ENCODE data around the gene KIF26B.

The KIF26B gene

DNA sequence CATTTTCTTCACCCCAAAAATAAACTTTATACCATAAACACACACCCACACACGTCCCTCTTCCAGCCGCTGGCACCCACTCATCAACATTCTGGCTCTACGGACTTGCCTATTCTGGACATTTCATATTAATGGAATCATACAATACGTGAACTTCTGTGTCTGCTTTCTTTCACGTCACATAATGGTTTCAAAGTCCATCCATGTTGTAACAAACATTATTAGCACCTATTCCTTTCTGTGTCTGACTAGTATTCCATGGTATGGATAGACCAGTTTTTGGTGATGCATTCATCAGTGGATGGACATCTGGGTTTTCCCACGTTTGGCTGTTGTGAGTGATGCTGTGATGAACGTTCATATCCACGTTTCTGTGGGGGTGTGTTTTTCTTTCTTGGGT, 323.2 kb downstream of the KIF26B start:
- no peak for DNase-seq

DNA sequence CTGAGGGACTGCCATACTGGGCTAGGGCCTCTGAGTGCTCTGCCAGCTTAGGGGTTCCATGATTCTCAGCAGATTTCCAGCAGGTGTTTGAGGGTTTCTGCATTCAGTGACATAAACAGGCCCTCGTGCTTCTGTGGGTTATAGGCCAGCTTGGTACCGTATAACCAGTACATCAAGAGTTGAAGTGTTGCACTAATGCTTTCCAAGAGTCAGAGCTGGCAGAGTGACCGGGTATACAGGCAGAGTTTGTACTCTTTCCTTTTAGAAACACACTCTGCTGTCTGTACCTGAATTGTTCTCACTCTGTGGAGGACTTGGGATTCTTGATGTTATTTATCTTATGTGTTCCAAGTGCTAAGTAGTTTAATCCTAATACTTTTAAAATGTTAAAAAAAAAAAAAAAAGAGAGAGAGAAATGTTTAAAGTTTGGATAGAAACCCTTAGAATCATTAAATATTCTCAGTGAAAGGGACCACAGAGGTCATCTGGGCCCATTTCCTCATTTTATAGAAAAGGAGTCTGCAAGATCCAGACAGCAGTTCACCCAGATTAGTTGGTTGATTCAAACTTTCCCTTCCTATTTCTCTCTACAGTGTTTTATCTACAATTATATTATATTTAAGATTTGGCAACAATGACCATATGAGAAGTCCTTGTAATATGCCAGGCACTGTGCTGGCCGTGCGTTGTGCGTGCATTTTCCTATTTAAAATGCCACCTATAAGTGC, 325.8 kb downstream of the KIF26B start:
- DNase-seq: no peak

DNA sequence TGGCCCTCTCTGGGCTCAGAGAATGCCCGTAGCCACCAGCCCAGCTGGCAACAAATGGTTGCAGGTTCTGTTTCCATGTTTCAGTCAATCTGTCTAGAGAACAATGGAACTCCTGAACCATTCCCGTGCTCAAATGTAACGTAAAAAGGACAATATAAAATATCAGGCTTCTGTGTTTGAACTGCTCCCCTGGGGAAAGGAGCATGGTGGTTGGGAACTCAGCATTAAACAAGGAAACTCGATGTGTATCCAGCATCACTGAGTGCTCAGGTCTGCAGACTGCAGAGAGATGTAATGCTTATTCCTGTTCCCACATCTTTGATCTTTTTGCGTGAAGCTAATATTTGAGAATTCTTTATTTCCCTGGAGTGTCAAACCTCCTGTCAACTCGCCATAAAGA, 326.5 kb downstream of the KIF26B start:
- no peak for DNase-seq

DNA sequence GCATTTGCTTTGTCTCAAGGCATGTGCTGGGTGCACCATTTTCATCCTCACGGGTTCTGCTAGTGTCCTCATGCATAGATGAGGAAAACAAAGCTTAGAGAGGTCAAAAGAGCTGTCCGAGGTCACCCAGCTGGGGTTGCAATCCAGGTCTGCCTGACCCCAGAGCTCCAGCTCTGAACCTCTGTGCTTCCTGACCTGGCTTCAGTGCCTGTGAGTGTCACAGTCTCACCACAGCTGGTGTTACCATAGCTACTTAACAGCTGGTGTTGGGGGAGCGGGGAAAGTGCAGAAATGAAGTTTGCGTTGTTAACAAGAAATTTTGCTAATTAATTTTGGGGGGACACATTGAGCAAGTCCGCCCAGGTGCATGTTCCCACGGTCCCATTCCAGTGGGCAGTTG, 328.5 kb downstream of the KIF26B start:
- no peak for DNase-seq

DNA sequence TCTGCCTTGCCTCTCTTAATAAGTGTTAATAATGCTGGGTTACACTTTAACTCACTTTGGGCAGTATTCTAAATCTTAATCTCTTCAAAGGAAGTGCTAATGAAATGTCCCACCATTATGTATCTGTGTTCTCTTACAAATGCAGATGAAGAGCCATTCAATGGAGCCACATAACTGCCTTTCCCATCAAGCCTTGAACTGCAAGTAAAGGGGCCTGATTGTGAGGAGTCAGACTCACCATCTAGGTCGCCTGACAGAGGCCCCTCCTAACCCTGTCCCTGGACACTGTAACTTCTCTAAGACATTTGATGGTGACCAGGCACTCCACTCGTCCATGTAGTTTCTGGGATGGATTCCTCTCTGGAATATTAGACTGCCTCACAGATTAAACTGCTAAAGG, 329.4 kb downstream of the KIF26B start:
- DNase-seq: no peak

DNA sequence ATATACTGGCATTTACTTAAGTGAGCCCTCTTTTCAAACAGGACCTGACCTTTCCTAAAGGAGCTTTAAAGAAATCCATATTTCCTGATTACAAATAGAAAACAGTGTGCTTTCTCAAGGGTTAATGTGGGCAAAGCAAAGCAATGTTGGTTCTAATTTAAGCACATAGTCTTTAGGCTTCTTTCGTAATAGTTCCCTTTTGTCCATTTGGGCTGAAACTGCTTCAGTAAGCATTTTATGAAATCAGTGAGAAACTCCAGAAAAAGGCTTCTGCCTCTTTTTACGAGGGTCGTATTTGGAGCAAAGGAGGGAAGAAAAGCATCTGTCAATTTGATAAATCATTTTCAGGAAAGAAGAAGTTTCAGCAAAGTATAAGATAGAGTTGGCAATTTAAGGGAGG, 331.2 kb downstream of the KIF26B start:
- DNase-seq: no peak

DNA sequence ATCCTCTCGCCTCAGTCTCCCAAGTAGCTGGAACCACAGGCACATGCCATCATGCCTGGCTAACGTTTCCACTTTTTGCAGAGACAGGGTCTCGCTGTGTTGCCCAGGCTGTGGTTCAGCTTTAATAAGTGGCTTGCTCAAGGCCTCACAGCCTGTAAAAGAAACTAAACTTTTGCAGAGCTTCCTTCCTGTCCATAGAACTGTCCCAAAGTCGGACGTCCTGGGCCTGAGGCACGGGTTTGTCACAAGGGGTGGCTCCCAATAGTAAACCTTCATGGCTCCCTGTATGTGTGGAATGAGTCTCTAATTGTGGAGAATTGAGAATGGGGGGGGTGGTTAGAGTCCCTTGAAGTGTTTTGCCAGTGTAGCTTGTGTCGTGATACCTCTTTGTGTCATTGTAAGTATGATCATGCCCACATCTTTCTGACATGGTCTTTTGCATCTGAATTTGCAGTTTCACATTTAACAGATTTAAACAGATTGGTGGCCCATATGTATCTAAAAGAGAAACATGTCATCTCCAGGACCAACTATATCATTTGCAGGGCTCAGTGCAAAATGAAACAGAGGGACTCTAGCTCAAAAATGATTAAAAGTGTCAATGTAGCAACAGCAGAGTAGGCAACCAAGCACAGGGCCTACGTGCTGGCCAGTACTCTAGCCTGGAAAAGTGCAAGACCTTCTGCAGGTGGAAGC, 332.1 kb downstream of the KIF26B start:
- no peak for DNase-seq

DNA sequence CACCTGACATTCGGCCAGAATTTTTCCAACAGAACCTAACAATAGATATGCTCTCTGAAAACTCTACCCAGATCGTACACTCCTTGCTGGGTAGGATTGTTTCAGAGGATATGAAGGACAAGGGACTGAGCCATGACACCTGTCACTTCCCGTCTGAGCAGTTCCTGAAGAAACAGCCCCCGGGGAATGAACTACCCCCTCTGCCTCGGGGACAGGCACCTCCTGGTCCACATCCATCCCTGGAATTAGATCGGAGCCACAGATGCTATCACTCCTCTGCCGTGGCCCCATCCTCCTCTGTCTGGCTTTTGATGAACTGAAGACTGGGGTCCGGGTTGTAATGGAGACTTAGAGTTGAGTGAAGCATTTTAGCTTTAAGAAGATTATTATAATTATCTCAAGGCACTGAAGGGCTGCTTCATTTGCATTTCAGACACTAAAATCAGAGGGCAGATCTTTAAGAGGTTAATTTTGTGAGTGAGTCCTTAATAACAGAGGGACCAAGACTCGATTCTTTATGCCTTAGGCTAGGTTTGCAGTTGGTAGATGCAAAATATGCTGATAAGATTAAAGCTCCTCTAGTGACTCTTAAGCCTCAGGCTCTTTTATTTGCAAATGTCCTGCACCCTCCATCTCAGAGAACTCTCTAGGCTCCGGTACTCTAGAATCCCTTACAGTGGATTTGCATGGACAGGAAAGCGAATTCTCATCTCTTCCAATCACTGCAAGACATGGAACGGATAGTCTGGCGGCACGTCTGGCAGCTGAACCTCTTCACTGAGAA, 333.8 kb downstream of the KIF26B start:
- no peak for DNase-seq

DNA sequence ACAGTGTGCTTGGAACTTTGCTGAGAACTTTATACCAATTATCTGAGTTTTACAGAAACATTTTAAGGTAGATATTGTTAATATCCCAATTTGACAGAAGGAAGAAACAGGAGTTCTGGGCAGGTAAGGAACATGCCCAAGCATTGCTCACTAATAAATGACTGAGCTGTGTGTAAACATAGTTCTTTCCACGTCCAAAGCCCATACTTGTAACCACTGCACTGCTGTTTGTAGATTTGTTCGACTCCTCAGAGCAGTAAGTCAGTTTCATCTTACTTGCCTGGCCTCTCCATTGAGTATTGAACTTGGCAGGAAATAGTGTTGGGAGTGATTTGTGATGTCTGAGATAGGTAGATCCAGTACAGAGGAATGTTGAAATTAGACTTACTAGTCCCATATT, 335.1 kb downstream of the KIF26B start:
- DNase-seq: no peak

DNA sequence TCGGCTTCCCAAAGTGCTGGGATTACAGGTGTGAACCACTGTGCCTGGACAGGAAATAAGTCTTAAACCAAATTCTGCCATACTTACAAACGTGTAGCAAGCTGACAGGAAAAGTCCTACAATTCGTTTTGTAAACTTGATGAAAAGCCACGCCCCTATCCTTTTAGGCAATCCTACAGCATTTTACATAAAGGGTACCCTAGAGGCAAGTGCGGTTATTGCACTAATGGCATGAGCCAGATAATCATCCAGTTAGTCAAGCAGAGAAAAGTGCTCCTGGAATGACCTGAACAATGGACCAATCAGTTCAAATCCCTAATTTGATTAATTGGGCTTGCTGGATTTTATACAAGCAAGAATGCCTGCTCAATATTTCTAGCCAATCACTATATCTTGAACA, 338.2 kb downstream of the KIF26B start:
- DNase-seq: no peak

DNA sequence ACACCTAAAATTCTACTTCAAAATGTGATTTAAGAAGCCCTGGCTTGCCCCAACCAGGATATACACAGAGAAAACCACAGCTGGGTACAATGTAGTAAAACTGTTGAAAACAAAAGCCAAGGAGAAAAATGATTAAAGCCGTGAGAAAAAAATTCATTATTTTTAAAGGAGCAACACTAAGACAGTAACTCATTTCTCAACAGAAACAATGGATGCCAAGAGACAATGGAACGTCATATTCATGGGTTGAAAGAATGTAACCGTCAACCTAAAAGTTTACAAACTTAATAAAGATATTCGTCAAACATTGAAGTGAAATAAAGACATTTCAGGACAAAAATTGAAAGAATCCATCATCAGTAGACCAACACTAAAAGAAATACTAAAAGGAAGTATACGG, 340.9 kb downstream of the KIF26B start:
- DNase-seq: no peak

DNA sequence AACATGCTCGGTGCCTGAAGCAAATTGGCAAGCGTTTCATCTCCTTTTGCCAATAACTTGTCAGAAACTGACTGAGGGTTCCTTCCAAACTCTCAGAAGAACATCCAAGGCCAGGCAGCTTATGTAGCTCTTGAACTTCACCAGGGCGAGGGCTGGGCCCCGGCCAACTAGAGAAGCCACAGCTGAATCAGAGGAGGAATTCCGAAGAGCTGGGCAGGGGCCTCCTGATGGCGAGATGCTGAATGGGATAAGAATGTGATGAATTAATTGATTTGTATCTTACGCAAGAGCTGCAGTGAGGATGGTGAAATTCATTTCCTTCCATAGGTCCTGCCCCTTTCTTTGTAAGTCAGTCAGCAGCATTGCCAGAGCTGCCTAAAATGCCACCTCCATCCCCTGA, 345.8 kb downstream of the KIF26B start:
- DNase-seq: no peak

DNA sequence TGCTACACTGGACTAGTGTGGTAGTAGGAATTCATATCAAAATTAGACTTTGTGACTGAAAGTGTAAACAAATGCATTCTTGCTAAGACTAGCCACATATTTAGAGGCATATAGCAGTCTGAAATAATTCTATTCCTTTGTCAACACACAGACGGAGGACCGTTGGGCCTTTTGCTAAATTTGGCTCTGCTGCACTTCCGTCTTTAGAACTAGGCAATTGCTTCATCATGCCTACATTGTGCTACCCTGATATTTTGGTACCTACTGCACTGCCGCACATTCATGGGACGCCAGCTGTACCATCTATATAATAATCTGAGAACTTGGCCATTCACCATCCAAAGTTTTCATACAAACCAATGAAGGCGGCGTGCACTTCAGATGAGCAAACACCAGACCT, 346.8 kb downstream of the KIF26B start:
- DNase-seq: no peak

DNA sequence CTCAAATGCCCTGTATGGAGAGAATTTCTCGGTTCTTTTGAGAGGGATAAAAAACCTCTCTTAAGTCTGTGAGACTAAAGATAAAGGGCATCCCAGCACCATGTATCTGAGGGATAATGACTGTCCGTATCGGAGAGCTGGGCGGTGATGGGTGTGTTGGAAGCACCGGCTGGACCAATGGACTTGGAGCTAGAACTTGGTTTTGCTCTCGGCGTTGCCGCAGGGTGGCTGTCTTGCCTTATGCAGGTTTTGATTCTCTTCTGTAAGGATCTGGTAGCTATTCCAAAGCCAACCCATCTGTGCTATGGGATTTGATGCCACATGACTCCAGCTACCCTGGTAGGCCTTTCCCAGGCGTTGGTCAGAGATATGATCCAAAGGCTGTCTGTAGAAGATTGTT, 348.8 kb downstream of the KIF26B start:
- no peak for DNase-seq

DNA sequence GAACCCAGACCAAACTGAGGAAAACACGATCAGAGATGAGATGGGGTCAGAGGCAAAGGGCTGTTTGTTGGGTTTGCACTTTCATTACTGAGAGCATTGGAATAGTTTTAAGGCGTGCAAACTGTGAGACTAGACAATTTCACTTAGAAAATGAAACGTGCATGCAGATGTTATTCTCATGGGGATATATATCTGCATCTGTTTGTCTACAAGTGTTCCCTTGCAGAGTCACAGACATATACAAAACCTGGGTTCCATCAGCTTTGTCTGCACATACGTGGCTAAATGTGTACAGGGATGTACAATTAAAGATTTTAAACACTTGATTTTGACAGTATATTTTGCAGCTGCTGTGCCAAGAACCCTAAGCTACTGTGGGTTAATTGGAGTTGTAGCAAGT, 355.4 kb downstream of the KIF26B start:
- DNase-seq: no peak

DNA sequence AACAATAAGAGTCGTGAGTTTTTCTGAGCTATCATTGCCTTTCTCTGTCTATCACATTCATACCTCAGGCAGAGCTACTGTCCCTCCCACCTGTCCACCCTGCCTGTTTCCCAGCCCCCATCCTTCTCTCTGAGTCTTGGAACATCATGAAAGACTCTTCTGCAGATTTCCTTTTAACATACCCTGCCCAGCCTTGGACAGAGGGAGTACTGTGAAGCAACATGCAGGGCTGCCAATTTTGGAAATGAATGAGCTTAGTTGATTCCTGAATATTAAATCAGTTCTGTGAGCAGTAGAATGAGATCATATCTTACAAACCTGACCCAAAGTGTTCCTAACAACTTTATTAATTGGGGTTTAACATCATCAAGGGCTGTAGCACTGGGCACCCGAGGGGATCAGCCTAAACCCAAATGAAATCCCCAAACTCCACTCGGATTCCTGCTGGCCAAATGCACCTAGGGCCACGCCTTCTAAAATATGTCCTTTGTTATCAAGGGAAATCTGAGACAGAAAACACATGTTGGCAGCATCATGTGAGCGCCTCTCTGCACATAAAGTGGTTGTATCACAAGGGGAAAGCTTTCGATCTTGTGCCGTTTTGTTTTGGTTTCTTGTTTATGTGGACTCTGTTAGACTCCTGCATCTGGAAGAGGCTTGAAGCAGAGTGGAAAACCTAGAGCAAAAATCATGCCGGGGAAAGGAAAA, 357.6 kb downstream of the KIF26B start:
- DNase-seq: no peak

DNA sequence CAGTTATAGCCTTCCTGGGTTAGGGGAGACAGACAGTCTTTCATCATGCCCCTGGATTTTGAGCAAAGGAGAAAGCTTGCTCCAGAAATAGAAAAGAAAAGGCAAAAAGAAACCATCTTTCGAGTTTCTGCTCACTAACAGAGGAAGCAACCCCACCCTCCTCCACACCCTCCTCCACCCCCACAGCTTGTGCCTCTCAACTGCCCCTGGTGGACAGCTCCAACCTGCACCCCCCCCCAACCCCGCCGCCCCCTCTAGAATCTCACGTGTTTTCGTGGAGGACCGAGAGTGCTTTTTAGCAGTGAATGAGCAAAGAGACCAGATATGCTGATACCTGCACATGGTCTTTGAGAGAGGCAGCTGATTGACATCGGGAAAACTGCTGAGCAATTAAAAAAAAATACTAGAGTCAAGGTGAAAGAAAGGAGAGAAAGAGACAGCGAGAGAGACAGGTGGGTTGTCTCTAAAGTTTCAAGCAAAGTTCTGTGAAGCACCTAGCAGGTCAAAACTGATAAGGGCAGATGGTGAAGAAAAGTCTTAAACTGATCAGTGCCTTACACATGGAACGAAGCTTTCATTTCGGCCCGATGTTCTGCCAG, 358.3 kb downstream of the KIF26B start:
- DNase-seq: no peak

DNA sequence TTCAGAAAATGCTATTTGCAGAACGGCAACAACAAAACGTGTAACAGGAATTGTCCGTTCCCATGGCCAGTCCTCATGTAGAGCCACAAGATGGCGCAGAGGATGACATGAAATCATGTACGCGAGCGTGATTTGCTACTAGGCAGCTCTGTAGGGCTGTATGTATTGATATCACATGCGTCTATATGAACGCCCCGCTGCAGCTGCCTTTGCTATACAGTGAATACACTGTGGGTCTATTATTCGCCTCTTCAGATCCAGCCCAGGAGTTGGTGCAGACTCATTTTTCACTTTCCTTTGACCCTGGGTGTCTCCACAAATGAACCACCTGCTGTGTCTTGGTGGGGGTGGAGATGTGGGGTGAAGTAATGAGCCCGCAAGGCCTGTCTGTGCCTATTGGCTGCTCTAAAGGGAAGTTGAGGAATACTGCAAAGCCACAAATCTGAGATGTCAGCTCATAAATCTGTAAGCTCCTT, 361.5 kb downstream of the KIF26B start:
- no peak for DNase-seq

DNA sequence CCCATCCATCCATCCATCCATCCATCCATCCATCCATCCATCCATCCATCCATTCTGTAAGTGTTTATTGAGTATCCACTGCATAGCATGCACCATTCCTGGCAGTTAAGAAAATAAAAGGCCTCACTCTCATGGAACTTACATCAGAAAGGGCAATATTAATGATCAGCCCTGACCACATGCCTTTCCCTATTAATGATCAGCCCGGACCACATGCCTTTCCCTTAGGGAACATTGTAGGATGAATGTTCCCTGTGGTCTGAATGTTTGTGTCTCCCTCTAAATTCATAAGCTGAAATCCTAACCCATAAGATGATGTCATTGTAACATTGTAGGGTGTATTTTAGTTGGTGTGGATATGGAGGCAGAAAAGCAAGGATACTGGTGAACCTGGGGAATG, 365.8 kb downstream of the KIF26B start:
- no peak for DNase-seq

DNA sequence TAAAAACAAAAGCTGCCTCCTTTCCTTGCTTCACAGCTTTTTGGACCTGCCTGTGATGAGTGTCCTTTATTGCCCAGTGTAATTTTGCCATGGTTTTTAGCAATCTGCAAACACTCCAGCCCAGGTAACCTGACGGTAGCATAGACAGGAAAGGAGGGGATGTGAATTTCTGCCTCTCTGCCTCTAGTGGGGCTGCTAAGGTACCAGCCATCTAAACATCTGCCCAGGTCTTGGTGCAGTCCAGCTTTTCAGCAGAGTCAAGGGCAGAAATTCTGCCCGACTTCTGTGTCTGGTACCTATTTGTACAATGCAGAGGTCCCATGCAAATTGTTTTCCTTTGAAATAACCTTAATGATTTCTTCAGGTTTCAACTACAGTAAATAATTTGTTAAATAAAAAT, 371.4 kb downstream of the KIF26B start:
- no peak for DNase-seq

DNA sequence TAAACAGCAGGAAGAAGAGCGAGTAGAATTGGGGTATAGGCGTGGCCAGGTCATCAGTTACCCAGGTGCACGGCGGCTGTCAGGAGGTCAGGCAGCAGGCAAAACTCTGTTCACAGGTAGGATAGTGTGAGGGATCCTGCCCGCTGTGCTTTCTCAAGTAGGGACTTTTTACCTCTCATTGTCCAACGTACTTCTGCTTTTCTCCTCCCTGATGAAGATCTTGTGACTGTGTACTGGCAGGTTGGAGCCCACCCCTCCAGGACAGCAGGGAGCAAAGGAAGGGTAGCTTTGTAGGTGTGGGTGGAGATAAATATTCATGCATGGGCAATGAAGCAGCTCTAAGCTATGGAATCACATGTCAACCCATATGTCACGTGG, 373.5 kb downstream of the KIF26B start:
- no peak for DNase-seq

DNA sequence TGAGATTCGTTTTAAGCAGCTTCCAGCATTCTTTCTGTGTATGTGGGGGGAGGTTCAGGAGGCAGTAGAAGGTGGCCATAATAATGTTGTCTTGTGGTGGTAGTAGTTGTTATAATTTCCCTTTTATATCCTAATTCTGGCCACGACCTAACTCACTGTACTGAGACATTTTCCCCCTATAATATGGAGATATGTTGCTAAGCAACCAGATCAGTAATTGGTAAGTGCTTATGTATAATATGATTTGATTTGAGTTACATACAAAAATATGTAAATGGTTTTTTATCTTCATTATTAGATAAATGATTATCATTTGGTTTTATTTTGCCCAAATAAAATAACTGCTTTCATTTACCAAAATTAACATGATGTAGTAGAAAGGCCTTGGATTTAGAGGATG, 376.2 kb downstream of the KIF26B start:
- no peak for DNase-seq

DNA sequence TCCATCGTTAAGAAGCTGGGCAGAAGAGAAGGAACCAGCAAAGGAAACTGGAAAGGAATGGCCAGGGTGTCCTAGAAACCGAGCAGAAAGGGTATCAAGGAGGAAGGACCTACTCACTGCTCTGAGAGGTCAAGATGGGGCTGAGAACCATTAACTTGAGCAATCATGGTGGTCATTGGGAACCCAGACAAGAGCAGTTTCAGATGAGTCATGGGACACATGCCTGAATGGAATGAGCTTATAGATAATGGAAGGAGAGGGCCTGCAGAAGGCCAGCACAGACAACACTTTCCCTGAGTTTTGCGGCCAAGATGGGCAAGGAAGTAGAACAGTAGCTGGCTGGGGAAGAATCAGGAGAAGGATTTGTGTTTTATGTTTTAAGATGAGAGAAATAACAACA, 383.2 kb downstream of the KIF26B start:
- DNase-seq: no peak
